Fibroblast of the aortic adventitia (primary cell): ENCODE measurements around the gene RUNX2. TPM values are rescaled to one million over a fixed set of nuclear protein-coding genes. Genes with fewer than 3 reads are reported as not detected.

Source experiments
- DNase-seq: peaks from one replicate; pipeline ENCODE4 v3.0.0-alpha.2; 2010; ENCODE audit warnings: low read depth
- H3K4me3 ChIP-seq: 2 replicates; pipeline ENCODE4 v1.5.1; 2011; ENCODE audit warnings: low read depth, mild to moderate bottlenecking, control low read depth, low read length, moderate library complexity
- total RNA-seq: library from RNA; depleted of rRNA; stranded (reverse); fragments of >200 nt; gene quantifications from 2 replicates; pipeline ENCODE4 v1.2.3, GENCODE V29; 2012; ENCODE audit warnings: low replicate concordance
- TF ChIP-seq, protein P1 (sequence below): IDR thresholded peaks from 2 replicates; pipeline ENCODE4 v1.5.1; 2011; ENCODE audit warnings: mild to moderate bottlenecking, low read length, control low read depth, inconsistent platforms; ENCODE audit not compliant: insufficient read depth

Gene RUNX2
- total RNA-seq, 1 donor = 5.8 TPM

DNA sequence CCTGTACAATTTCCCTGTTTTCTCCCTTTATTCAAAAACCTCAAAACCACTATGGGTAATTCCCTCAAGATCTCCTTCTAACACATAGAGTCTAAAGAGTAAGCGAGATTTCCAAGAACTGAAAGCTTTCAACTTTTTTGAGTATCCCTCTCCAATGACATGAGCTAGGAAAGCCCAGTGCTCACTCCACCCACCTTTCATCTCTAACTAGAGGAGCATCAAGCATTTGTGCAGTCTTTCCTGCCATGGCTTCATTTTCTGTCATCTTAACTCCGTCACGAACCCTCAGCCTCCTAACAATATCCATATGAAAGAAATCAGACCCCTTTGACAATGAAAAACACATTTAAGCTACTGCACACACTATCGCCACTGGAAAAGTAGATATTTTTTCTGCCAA, 141.5 kb downstream of the RUNX2 start:
- TF ChIP-seq, protein P1, sequence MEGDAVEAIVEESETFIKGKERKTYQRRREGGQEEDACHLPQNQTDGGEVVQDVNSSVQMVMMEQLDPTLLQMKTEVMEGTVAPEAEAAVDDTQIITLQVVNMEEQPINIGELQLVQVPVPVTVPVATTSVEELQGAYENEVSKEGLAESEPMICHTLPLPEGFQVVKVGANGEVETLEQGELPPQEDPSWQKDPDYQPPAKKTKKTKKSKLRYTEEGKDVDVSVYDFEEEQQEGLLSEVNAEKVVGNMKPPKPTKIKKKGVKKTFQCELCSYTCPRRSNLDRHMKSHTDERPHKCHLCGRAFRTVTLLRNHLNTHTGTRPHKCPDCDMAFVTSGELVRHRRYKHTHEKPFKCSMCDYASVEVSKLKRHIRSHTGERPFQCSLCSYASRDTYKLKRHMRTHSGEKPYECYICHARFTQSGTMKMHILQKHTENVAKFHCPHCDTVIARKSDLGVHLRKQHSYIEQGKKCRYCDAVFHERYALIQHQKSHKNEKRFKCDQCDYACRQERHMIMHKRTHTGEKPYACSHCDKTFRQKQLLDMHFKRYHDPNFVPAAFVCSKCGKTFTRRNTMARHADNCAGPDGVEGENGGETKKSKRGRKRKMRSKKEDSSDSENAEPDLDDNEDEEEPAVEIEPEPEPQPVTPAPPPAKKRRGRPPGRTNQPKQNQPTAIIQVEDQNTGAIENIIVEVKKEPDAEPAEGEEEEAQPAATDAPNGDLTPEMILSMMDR = no peak
- DNase-seq = no peak
- no peak overlapping the region for H3K4me3 ChIP-seq

DNA sequence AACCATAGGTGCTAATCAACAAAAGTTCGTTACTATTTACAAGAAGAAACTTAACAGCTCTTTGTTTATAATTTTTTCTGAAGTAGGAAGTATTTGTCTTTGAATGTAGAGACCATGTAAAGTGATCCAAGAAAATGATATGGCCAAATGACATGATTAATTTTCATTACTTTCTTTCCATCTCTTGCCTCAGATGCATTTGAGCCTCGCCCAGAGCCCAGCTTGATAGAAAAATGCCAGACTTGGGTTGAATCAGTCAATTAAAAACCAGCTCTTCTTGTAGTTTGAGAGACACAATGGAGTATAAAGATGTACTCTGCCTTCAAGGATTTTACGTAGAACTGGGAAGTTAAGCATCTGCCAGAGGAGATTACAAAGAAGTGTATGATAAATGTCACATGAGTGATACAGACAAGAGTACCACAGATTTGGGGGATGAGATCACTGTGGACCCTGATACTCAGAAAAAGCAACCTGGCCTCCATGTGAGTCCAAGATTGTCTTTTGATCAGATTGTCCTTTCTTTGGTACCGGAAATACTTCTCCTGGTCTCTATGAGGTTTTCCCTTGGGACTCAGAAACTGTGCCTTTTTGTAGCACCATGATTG, 142.1 kb downstream of the RUNX2 start:
- TF ChIP-seq, protein P1 = no peak
- no peak overlapping the region for H3K4me3 ChIP-seq

DNA sequence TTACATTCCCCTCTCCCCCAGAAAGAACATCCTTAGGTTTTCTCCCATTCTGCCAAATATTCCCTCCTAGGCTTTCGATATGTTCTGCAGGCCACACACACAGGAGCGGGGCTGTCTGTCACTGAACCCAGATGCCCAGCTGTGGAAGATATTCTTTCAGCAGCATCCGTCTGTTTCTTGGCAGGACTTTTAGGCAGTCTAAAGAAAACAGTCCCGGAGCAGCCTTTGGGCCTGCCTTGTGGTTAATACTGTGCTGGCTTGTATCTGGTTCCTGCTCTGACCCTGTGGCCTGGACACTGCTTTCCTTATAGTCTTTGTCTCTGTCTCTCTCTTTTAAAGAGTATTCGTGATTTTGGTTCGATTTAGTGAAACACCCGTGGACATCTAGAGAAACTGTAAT, 144.3 kb downstream of the RUNX2 start:
- no peak overlapping the region for H3K4me3 ChIP-seq
- TF ChIP-seq, protein P1 = no peak
- peak; percentile 42 for DNase-seq

More for the DNA sequence above, 142.1 kb downstream of the RUNX2 start:
- DNase-seq = no peak

DNA sequence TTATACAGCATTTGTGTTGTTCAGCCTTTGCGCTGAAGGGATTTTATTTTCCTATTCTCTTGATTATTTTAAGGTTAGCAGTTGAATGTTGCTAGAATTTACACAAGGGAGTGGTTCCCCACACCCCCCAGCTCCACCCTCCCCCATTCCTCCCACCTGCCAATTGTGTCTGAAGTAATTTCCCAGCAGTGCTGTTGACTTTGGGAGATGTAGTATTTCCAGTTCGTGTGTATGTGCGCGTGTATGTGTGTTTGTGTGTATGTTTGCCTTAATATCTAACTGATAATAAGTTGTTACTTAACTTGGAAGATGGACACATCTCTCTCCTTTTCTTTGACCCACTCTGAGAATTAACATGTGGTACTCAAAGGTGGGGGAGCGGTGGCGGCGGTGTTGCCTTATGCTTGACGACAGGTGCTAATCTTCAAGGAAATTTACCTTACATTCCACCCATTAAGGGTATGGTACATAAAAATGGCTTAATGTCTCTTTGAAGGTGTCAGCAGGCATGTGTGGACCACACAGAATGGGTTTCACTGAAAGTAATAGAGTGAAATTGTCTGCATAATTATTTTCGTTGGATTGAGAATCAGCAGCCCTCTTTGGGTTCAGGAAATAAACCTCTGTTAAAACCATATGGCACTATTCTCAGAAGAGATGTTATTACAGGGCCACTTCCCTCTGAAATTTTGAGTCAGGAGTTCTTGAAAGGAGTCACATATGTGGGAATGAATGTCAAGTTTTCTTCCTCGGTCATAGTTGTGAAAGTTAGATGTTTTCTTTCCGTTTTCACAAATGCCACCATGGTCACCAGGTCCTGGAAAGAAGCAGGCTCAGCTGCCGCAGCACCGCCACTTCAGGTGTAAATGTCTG, 145.2 kb downstream of the RUNX2 start:
- TF ChIP-seq, protein P1 = no peak
- DNase-seq = no peak
- H3K4me3 ChIP-seq = no peak overlapping the region

DNA sequence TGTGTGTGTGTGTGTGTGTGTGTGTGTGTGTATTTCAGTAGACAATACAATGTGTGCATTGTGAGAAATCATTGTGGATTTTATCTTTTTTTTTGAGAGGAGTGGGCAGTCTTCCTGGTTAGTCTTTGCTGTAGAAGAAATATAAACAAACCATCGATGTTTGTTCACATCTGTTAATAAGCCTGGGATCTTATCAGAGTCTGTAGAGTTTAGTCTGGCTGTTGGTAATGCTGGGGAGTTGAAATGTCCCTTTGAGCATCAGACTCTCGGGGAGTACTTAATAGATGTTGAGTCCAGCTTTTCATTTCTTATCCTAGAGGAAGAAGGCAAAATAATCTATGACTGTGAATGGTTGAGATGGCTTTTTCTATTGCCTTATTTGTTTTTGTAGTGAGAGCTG, 146.2 kb downstream of the RUNX2 start:
- no peak for DNase-seq

DNA sequence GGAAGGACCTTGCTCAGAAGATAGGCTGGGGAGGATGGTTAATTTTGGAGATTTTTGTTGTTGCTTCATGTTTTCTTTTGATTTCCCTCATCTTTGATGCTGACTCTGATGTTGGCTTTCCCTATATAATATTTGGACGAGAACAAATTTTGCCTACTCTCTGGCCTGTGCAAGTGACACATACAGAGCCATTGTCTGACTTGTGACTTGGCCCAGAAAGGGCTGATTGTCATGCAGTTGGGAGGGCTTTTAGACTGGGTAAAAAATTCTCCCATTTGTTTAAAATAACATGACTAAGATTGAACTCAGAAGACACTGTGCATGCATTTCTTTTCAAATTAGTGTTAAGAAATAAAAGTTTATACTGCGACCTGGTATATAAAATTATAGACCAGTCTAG, 148.2 kb downstream of the RUNX2 start:
- DNase-seq = no peak
- TF ChIP-seq, protein P1 = no peak
- no peak overlapping the region for H3K4me3 ChIP-seq

More for the DNA sequence above, 146.2 kb downstream of the RUNX2 start:
- no peak overlapping the region for H3K4me3 ChIP-seq
- TF ChIP-seq, protein P1 = no peak
